OCI-LY7 (cell line): ENCODE results near the gene MYH7.

Experiments
- CTCF ChIP-seq: fragments of 200-600 bp; sonication (generic); conservative IDR thresholded peaks from 2 replicates; pipeline ENCODE4 v1.5.1; 2014; ENCODE audit warnings: mild to moderate bottlenecking, antibody characterized with exemption, low read length, moderate library complexity, mixed read lengths
- EZH2phosphoT487 ChIP-seq: fragments of 200-600 bp; sonication (generic); IDR thresholded peaks from 2 replicates; pipeline ENCODE4 v1.6.1; 2018; ENCODE audit warnings: low read depth, borderline replicate concordance, mild to moderate bottlenecking, mixed run types, antibody characterized with exemption, low read length, moderate library complexity, mixed read lengths

GRCh38 chr14:23431486-23431885 is 4.0 kb downstream of the MYH7 start:
- TF ChIP-seq CTCF (no peak), EZH2phosphoT487 (no peak)
